ENCODE data around the gene IHH. TPM values are rescaled to one million over a fixed set of nuclear protein-coding genes. Genes with fewer than 3 reads are reported as not detected.

IHH gene
- total RNA-seq, 1 experiment from 2014 or later = 19.0 TPM

DNA sequence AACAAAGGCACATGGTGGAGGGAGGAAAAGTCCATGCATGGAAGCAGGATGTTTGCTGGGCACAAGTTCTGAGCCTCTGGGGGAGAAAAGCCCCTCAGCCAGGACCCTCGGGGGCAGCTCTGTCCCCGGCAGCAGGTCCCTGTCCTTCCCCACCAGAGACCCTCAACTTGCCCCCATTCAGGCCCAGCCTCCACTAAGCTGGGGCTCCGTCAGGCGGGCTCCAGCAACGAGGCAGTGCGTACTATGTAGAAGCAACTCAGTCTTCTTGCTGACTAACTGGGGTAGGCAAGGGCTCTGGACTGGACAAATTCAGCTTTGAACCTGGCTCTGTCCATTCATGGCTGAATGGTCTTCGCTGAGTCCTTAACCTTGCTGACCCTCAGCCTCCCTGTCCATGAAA is 42.4 kb downstream of the IHH start:
- BruUV-seq (replicated peaks) = no TSS peak
- H3K27me3 ChIP-seq (replicated peaks; ENCODE audit: control insufficient read depth, insufficient read depth, low read length) = no peaks in the 10 kb centered on the region
- ChIA-PET POLR2A (no interaction called here), CTCF (interaction anchor here (1.9 kb wide), 1 partner anchor 11 kb away, joined by 11 read pairs; no protein-coding TSS in a partner anchor)
- Mint-ChIP-seq H3K27ac (ENCODE audit: unreplicated experiment) (no peak overlapping the region), H3K27me3 (ENCODE audit: insufficient read depth, unreplicated experiment) (peaks cover 5% of the 10 kb centered on the region), H3K4me1 (ENCODE audit: low read depth, unreplicated experiment) (no peaks in the 10 kb centered on the region), H3K36me3 (ENCODE audit: insufficient read depth, unreplicated experiment) (no peaks in the 10 kb centered on the region), H3K4me3 (ENCODE audit: unreplicated experiment) (no peak overlapping the region), H3K9me3 (ENCODE audit: unreplicated experiment) (no peaks in the 10 kb centered on the region)
- no peaks in the 10 kb centered on the region for H3K36me3 ChIP-seq (ENCODE audit: control insufficient read depth, insufficient read depth, low read length)
- no peaks in the 10 kb centered on the region for H3K9me3 ChIP-seq
- TF ChIP-seq CTCF (IDR thresholded peaks at IDR 0.05; ENCODE audit: insufficient read depth in 1 of 2, low read depth in 1 of 2, low read length in 1 of 2, severe bottlenecking in 1 of 2, unreplicated experiment in 1 of 2) = no peak
- no peak overlapping the region for H3K4me3 ChIP-seq (ENCODE audit: low read depth, low read length)
- intact Hi-C loops (cut with micrococcal nuclease; ENCODE audit: unreplicated experiment) = no loop called here
- DNase-seq = no peak
- H3K4me1 ChIP-seq = no peaks in the 10 kb centered on the region

- no peaks in the 10 kb centered on the region for H3K36me3 Mint-ChIP-seq (ENCODE audit: insufficient read depth, unreplicated experiment)
- POLR2A ChIA-PET = no interaction called here
- Histone ChIP-seq H3K27me3 (replicated peaks; ENCODE audit: control insufficient read depth, insufficient read depth, low read length) (no peaks in the 10 kb centered on the region), H3K4me3 (ENCODE audit: low read depth, low read length) (no peak overlapping the region), H3K36me3 (ENCODE audit: control insufficient read depth, insufficient read depth, low read length) (no peaks in the 10 kb centered on the region), H3K9me3 (no peaks in the 10 kb centered on the region), H3K4me1 (no peaks in the 10 kb centered on the region)
- H3K9me3 Mint-ChIP-seq (ENCODE audit: unreplicated experiment) = no peaks in the 10 kb centered on the region
- peaks cover 5% of the 10 kb centered on the region for H3K27me3 Mint-ChIP-seq (ENCODE audit: insufficient read depth, unreplicated experiment)
- DNase-seq = no peak
- intact Hi-C loops (cut with micrococcal nuclease; ENCODE audit: unreplicated experiment) = no loop called here
- CTCF ChIA-PET = interaction anchor here (0.6 kb wide), 1 partner anchor 351 kb away, joined by 3 read pairs; no protein-coding TSS in a partner anchor
- H3K4me1 Mint-ChIP-seq (ENCODE audit: low read depth, unreplicated experiment) = no peaks in the 10 kb centered on the region
- H3K4me3 Mint-ChIP-seq (ENCODE audit: unreplicated experiment) = no peak overlapping the region
- H3K27ac Mint-ChIP-seq (ENCODE audit: unreplicated experiment) = no peak overlapping the region
- TF ChIP-seq CTCF (IDR thresholded peaks at IDR 0.05; ENCODE audit: insufficient read depth in 1 of 2, low read depth in 1 of 2, low read length in 1 of 2, severe bottlenecking in 1 of 2, unreplicated experiment in 1 of 2) = no peak
- no TSS peak for BruUV-seq (replicated peaks)
Measured at GRCh38 chr2:219017201-219017931, 43.4 kb downstream of the IHH start.

DNA sequence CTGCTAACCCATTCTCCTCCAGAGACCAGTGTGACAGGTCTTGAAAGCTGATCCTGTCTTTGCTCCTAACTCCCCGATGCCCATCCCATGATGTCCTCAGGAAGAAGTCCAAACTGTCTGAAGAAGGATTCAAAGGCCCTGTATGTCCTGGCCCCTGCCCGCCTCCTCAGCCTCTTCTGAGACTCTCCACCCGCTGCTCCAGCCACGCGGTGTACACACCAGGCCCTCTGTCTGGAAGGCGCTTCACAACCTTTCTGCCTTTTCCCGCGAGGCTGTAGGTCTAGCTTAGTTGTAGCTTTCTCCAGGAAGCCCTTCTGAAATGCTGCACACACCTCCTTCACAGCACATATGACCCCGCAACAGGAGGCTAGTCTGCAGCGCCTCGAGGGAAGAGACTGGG is 44.0 kb downstream of the IHH start:
- Histone ChIP-seq H3K27me3 (replicated peaks; ENCODE audit: control insufficient read depth, insufficient read depth, low read length) (no peaks in the 10 kb centered on the region), H3K4me1 (no peaks in the 10 kb centered on the region), H3K9me3 (no peaks in the 10 kb centered on the region), H3K36me3 (ENCODE audit: control insufficient read depth, insufficient read depth, low read length) (no peaks in the 10 kb centered on the region), H3K4me3 (ENCODE audit: low read depth, low read length) (no peak overlapping the region)
- no peaks in the 10 kb centered on the region for H3K4me1 Mint-ChIP-seq (ENCODE audit: low read depth, unreplicated experiment)
- no peak for DNase-seq
- intact Hi-C loops (cut with micrococcal nuclease; ENCODE audit: unreplicated experiment) = no loop called here
- ChIA-PET CTCF (interaction anchor here (2.3 kb wide), 1 partner anchor 13 kb away, joined by 10 read pairs; no protein-coding TSS in a partner anchor), POLR2A (no interaction called here)
- BruUV-seq (replicated peaks) = no TSS peak
- H3K9me3 Mint-ChIP-seq (ENCODE audit: unreplicated experiment) = no peaks in the 10 kb centered on the region
- peaks cover 5% of the 10 kb centered on the region for H3K27me3 Mint-ChIP-seq (ENCODE audit: insufficient read depth, unreplicated experiment)
- no peak overlapping the region for H3K4me3 Mint-ChIP-seq (ENCODE audit: unreplicated experiment)
- H3K27ac Mint-ChIP-seq (ENCODE audit: unreplicated experiment) = no peak overlapping the region
- TF ChIP-seq CTCF (IDR thresholded peaks at IDR 0.05; ENCODE audit: insufficient read depth in 1 of 2, low read depth in 1 of 2, low read length in 1 of 2, severe bottlenecking in 1 of 2, unreplicated experiment in 1 of 2) = no peak
- H3K36me3 Mint-ChIP-seq (ENCODE audit: insufficient read depth, unreplicated experiment) = no peaks in the 10 kb centered on the region

Data from Caco-2 (cell line).